Peyer's patch (tissue), 4 donors: ENCODE data around the gene IL10.
"Not testable (repeated sequence)": the region's sequence is repeated elsewhere in the genome, so short reads cannot be mapped to it uniquely, and the experiment has no call there.

Experiments
- POLR2A ChIP-seq, 2 donors: fragments of 450-650 bp; IDR thresholded peaks; one replicate each; pipeline ENCODE4 v1.5.1; 2017; ENCODE audit warnings: antibody characterized with exemption in 2 of 2, mild to moderate bottlenecking in 2 of 2, moderate library complexity in 2 of 2
- TF ChIP-seq, protein P1 (sequence below), 6 experiments: fragments of 450-650 bp in 4 of 6; fragments of 200-600 bp in 2 of 6; sonication (generic) in 1 of 6; IDR thresholded peaks; one replicate each; pipeline ENCODE4 v1.5.1; 2017 to 2019; ENCODE audit warnings: antibody characterized with exemption in 6 of 6, mild to moderate bottlenecking in 3 of 6, moderate library complexity in 1 of 6

GRCh38 chr1:206762741-206763364, 9.4 kb downstream of the IL10 start:
- TF ChIP-seq, protein P1, sequence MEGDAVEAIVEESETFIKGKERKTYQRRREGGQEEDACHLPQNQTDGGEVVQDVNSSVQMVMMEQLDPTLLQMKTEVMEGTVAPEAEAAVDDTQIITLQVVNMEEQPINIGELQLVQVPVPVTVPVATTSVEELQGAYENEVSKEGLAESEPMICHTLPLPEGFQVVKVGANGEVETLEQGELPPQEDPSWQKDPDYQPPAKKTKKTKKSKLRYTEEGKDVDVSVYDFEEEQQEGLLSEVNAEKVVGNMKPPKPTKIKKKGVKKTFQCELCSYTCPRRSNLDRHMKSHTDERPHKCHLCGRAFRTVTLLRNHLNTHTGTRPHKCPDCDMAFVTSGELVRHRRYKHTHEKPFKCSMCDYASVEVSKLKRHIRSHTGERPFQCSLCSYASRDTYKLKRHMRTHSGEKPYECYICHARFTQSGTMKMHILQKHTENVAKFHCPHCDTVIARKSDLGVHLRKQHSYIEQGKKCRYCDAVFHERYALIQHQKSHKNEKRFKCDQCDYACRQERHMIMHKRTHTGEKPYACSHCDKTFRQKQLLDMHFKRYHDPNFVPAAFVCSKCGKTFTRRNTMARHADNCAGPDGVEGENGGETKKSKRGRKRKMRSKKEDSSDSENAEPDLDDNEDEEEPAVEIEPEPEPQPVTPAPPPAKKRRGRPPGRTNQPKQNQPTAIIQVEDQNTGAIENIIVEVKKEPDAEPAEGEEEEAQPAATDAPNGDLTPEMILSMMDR (IDR thresholded peaks at IDR 0.05): not testable (repeated sequence)
- TF ChIP-seq POLR2A (IDR thresholded peaks at IDR 0.05): not testable (repeated sequence)
